Peyer's patch (tissue), 4 donors: ENCODE data around the gene AIG1. TPM values are rescaled to one million over a fixed set of nuclear protein-coding genes. Genes with fewer than 3 reads are reported as not detected.

Source experiments
- DNase-seq, 3 donors: peaks; one replicate each; pipeline ENCODE4 v3.0.0-alpha.2; 2017 to 2019
- H3K27ac ChIP-seq, 4 donors: fragments of 200-600 bp; sonication (generic); one replicate each; pipeline ENCODE4 v1.5.1; 2016 to 2019
- H3K27me3 ChIP-seq, 2 donors: fragments of 200-600 bp; sonication (generic); one replicate each; pipeline ENCODE4 v1.5.1; 2019
- H3K36me3 ChIP-seq, 3 donors: fragments of 200-600 bp; sonication (generic); one replicate each; pipeline ENCODE4 v1.5.1; 2016 to 2019
- H3K4me1 ChIP-seq, 4 donors: fragments of 200-600 bp; sonication (generic); one replicate each; pipeline ENCODE4 v1.5.1; 2016 to 2019
- H3K4me3 ChIP-seq, 4 donors: fragments of 200-600 bp; sonication (generic); 1 replicate in 3 of 4; 2 replicates in 1 of 4; pipeline ENCODE4 v1.5.1; 2016 to 2019; ENCODE audit warnings: mild to moderate bottlenecking in 1 of 4
- H3K9me3 ChIP-seq, 4 donors: fragments of 200-600 bp; sonication (generic); one replicate each; pipeline ENCODE4 v1.5.1; 2016 to 2019; ENCODE audit warnings: mild to moderate bottlenecking in 1 of 4
- POLR2A ChIP-seq, 2 donors: fragments of 450-650 bp; IDR thresholded peaks; one replicate each; pipeline ENCODE4 v1.5.1; 2017; ENCODE audit warnings: antibody characterized with exemption in 2 of 2, mild to moderate bottlenecking in 2 of 2, moderate library complexity in 2 of 2
- total RNA-seq, 4 donors: library from RNA; depleted of rRNA; stranded (reverse); fragments of >200 nt; gene quantifications; one replicate each; pipeline ENCODE4 v1.1.0, GENCODE V29; 2016
- TF ChIP-seq, protein P1 (sequence below), 6 experiments: fragments of 450-650 bp in 4 of 6; fragments of 200-600 bp in 2 of 6; sonication (generic) in 1 of 6; IDR thresholded peaks; one replicate each; pipeline ENCODE4 v1.5.1; 2017 to 2019; ENCODE audit warnings: antibody characterized with exemption in 6 of 6, mild to moderate bottlenecking in 3 of 6, moderate library complexity in 1 of 6

The AIG1 gene
- total RNA-seq, 4 donors from 2014 or later = 9.1 to 133 (median 84.9) TPM

DNA sequence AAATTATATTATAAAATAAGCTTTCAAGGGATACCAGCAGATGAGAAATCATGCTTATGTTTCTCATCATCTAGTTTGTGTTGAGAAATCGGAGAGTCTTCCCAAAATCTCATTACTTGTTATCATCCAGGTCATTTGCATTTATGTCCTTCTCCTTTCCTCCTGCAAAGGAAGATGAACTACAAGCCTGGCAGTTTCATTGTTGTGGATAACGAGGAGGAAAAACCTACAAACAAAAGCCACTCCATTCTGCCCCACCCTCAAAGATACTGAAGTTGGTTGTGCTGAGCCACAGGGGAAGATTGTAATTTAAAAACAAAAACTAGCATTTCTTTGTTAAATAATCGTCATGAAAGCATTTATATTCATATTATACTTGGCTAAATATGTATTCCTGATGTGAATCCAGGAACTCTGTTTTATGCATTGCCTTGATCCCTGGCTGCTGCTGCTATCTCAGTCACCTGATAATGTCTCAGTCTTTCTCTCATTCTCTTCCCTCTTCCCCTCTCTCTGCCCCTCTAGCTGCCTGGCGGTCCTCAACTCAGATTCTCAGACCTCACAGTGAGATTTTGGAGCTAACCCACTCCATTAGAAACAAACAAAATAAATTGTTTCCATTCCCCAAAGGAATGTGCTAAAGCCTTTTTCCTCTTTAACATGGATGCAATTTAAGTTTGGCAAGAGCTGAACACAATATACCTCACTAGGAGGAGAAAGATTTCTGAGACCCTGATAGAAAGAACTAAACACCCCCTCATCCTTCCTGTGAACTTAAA lies 204.5 kb downstream of the AIG1 start:
- Histone ChIP-seq H3K36me3 (no peaks in the 10 kb centered on the region), H3K9me3 (no peaks in the 10 kb centered on the region), H3K4me3 (no peak overlapping the region), H3K27ac (no peak overlapping the region), H3K27me3 (no peaks in the 10 kb centered on the region), H3K4me1 (no peaks in the 10 kb centered on the region)
- TF ChIP-seq, protein P1, sequence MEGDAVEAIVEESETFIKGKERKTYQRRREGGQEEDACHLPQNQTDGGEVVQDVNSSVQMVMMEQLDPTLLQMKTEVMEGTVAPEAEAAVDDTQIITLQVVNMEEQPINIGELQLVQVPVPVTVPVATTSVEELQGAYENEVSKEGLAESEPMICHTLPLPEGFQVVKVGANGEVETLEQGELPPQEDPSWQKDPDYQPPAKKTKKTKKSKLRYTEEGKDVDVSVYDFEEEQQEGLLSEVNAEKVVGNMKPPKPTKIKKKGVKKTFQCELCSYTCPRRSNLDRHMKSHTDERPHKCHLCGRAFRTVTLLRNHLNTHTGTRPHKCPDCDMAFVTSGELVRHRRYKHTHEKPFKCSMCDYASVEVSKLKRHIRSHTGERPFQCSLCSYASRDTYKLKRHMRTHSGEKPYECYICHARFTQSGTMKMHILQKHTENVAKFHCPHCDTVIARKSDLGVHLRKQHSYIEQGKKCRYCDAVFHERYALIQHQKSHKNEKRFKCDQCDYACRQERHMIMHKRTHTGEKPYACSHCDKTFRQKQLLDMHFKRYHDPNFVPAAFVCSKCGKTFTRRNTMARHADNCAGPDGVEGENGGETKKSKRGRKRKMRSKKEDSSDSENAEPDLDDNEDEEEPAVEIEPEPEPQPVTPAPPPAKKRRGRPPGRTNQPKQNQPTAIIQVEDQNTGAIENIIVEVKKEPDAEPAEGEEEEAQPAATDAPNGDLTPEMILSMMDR (IDR thresholded peaks at IDR 0.05) = no peak
- TF ChIP-seq POLR2A (IDR thresholded peaks at IDR 0.05) = no peak
- no peak for DNase-seq

DNA sequence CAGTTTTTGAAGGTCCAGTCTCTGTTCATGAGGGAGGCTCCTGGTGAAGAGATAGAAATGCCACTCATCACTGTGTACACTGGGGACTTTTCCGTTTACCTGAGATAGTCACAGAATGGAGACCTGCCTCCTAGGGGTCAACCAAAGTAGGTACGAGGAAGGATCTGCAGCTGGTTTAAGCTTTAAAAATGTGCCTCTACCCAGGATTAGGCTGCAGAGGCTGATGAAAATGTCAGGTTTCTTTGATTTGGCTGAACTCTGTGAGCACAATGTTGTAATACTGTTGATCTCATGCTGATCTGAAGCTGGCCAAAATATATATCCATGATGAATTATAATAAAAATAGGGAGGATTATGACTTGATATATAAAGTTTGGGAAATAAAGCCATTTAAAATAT lies 207.1 kb downstream of the AIG1 start:
- Histone ChIP-seq H3K4me1 (no peaks in the 10 kb centered on the region), H3K27me3 (no peaks in the 10 kb centered on the region), H3K9me3 (no peaks in the 10 kb centered on the region), H3K27ac (no peak overlapping the region), H3K36me3 (no peaks in the 10 kb centered on the region), H3K4me3 (no peak overlapping the region)
- DNase-seq = no peak
- TF ChIP-seq, protein P1 (IDR thresholded peaks at IDR 0.05) = no peak
- no peak for TF ChIP-seq POLR2A (IDR thresholded peaks at IDR 0.05)

DNA sequence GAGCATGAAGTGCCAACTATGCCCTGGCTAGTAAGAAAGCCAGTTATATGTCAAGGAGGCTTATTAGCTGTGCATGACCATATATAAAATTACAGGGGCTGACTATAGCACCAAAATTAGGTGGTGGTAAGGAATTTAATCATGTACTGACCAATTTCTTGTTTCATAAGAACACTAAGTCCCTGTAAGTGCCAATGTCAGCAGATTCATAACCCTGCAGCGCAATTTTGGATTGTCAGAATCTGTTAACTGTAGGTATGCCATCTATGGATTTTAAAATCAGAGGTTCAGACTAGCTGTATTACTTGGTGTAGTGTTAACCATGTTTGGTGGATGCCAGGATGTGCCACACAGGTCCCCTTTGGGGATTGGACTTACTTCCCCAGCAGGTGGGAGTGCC lies 207.8 kb downstream of the AIG1 start:
- no peak for DNase-seq
- Histone ChIP-seq H3K4me3 (no peak overlapping the region), H3K27ac (no peak overlapping the region), H3K36me3 (no peaks in the 10 kb centered on the region), H3K9me3 (no peaks in the 10 kb centered on the region), H3K27me3 (no peaks in the 10 kb centered on the region), H3K4me1 (no peaks in the 10 kb centered on the region)
- TF ChIP-seq, protein P1 (IDR thresholded peaks at IDR 0.05) = no peak
- no peak for TF ChIP-seq POLR2A (IDR thresholded peaks at IDR 0.05)

DNA sequence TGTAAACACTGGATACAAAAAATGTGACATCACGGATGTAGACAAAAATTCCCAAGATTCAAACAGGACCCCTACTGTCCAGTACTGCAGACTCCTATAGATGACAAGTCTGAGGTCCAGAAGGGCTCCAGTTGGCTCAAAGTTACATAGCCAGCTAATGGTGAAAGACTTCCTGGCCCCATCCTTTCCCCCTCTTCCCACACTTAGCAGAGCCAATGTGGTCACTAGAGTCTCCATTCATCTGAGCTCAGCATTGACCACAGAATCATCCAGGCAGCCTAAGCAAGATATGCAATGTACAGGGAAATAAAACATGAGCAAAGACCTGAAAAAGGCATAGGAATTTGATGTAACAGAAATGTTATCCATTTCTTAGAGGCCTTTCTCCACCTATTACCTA lies 209.3 kb downstream of the AIG1 start:
- Histone ChIP-seq H3K9me3 (no peaks in the 10 kb centered on the region), H3K36me3 (no peaks in the 10 kb centered on the region), H3K4me1 (no peaks in the 10 kb centered on the region), H3K4me3 (no peak overlapping the region), H3K27me3 (no peaks in the 10 kb centered on the region), H3K27ac (no peak overlapping the region)
- TF ChIP-seq, protein P1 (IDR thresholded peaks at IDR 0.05) = no peak
- TF ChIP-seq POLR2A (IDR thresholded peaks at IDR 0.05) = no peak
- DNase-seq = no peak

DNA sequence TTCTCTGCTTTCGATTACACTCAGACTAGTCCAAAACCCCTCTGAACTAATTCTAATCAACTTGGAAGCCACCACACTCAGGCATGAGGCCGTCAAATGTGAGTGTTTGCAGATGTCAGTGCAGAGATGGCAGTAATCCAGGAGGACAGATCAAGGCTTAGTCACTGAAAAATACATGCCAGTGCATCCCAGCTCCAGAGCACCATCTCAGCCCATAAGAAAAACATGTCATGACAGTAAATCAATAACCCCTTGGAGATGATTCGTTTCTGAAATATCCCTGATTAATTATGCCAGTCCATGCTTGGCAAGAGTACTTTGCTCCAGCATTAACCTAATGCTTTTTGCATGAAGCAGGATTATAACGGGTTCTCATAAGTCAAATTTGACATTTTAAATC lies 210.3 kb downstream of the AIG1 start:
- Histone ChIP-seq H3K27me3 (no peaks in the 10 kb centered on the region), H3K36me3 (no peaks in the 10 kb centered on the region), H3K9me3 (no peaks in the 10 kb centered on the region), H3K4me1 (no peaks in the 10 kb centered on the region), H3K4me3 (no peak overlapping the region), H3K27ac (no peak overlapping the region)
- no peak for DNase-seq
- no peak for TF ChIP-seq POLR2A (IDR thresholded peaks at IDR 0.05)
- TF ChIP-seq, protein P1 (IDR thresholded peaks at IDR 0.05) = no peak
